AML-193 (cell line): ENCODE measurements around the gene KRT35.
"Not testable (repeated sequence)": the region's sequence is repeated elsewhere in the genome, so short reads cannot be mapped to it uniquely, and the experiment has no call there.

ENCODE experiments used
- DNase-seq, 2 experiments: peaks; one replicate each; lab custom pipeline; 2025; lab: John Stamatoyannopoulos, UW

KRT35 gene

DNA sequence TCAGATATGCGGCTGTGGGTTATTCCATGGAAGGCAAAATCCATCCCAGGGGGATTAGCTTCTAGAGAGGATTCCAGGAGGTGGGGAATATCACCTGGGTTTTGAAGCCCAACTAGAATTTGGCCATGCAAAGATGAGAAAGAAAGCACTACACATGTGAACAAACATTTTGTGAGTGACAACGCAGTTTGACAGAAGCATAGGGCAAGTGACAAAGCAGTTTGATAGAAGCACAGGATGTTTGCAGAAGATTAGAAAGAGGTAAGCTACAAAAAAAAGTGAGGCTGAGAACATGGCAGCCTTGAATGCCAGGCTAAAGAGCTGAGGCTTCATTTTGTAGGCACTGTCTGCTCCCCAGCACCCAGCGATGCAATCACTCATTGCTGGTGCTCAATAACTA is 27.9 kb downstream of the KRT35 start:
- no peak for DNase-seq

DNA sequence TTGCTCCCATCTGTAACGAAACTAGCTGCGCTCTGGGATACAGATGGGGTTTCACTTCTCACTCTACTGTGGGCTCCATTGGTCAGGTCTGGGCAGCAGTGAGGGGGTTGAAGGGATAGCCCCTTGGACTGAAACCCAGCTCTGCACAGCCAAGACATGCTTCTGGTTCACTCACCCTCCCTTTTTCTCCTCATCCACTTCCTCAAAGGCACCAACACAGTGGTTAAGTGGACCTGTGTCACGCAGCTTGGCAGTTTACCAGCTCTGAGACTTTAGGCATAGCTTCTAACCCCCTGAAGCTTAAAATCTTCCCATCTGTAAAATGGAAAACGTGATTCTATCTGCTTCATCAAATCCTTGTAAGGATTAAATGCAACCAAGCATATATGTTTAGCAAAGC is 28.7 kb downstream of the KRT35 start:
- DNase-seq: peak; percentile 72 to 76

DNA sequence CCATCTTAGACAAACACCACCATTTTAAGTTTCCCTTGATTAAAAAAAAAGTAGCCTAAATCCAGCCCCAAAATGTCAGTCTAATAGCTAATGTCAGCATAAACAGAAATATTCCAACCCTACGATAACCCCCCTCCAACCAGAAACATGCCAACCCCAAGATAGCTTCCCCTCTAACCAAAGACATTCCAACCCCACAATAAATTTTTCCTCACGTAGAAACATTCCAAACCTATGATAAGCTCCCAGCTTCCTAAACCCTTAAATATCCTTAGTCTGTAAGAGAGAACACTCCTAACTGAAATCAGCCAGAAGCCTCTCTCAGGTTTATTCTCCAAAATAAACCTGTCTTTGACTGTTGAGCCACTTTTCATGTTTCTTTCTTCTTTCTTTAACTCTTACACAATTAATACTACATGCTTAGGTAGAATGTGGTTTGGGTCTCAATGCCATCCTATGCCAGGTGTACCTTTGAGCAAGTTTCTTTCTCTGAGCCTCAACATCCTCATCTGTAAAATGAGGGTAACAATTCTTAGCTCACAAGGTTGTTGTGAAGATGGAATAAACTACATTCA is 29.7 kb downstream of the KRT35 start:
- no peak for DNase-seq

DNA sequence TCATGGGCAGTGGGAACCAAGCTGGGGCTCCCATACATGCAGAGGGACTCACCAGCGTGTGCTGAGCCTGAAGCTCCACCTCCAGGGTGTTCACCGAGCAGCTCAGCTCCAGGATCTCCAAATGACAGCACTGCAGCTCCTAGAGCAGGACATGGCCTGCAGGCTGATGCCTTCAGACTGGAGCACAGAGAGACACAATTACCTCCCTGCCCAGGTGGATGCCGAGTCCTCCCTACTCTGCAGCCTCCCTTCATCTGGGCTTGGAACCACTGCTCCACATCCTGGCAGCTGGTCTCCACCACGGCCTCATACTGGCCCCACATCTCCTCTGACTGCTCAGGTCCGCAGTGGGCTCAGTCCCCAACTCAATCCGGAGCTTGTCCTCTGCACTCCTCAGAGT is 31.9 kb downstream of the KRT35 start:
- DNase-seq: no peak

DNA sequence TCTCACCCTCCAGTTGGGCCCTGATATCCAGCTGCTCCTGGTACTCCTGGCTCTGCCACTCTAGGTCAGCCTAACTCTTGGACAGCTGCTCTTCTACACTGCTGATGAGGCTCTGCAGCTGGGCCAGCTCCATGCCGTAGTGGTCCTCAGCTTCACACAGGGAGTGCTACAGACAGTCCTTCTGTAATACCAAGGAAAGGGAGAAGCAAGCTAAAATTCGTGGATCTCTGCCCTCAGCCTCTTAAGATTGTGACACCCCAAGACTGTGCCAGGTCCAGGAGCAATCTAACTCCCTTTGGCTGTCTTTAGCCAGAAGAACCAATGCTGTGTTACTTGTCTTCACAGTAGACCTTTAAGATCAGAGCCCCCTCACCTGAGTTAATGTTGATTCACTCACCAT is 32.4 kb downstream of the KRT35 start:
- DNase-seq: no peak

DNA sequence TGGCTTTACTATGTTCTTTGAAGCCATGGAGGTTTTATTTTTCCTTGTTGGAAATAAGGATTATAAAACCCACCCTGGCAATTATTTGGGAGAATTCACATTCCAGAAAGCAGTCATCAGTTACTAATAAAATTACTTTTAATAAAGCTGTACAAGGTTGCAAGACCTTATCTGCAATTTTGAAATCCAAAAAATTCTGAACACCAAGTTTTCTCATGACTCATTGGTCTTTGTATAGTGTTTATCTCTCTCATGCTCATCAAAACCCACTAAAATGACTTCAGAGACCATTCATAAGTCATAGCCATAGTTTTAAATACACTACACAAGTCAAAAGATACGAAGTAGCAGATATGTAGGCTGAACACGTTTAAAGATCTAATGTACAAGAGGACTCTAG is 34.1 kb downstream of the KRT35 start:
- DNase-seq: no peak

DNA sequence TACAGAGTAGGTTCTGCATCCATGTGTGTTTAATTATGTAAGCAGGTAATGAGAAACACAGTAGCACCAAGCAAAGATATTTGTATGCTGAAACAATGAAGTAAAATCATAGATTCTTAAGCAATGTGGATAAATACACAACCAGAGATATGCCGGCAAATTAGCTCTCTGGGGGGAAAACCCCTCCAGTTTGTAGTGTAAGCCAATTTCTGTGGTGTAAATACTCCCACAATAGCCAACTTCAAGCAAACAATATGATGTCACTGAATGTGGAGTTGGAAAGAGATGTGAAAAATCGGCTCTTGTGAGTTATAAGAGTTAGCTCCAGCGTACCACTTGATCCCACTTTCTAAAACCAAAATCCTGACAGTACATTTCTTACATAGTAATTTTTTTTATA is 36.3 kb downstream of the KRT35 start:
- DNase-seq: no peak

DNA sequence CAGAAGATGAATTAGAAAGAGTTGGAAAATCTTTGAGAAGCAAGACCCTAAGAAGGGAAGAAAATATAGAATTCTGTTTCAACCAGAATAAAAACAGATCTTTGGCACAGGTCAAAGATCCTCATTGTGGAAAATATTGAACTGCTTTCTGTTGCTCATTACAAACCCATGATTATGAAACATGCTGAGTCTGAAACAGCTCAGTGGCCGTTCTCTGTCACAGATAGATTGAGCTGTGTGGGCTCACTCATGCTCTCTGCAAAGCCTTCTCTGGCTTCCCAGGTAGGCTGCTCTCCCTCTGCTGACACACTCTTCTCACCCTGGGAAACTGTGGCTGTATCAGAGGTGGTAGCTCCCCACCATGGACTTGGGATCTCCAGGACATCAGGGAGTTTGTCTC is 36.8 kb downstream of the KRT35 start:
- peak; percentile 7 to 21 for DNase-seq

DNA sequence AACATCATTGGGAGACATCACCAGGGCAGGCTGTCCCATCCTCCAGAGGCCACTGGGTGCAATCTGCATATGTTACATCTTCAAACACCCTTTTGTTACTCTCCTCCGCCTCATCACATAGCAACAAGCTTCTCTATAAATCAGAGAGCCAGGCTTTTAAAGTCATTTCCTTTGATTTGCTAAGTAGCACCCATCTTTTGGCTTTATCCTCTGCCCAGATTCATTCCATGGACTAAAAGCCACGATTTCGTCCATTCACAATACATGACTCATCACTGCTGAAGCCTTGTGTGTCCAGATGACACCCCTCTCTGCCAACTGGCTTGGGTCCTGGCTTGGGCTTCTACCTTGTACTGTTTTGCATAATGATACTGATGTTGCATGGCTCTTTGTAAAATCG is 38.2 kb downstream of the KRT35 start:
- DNase-seq: no peak

DNA sequence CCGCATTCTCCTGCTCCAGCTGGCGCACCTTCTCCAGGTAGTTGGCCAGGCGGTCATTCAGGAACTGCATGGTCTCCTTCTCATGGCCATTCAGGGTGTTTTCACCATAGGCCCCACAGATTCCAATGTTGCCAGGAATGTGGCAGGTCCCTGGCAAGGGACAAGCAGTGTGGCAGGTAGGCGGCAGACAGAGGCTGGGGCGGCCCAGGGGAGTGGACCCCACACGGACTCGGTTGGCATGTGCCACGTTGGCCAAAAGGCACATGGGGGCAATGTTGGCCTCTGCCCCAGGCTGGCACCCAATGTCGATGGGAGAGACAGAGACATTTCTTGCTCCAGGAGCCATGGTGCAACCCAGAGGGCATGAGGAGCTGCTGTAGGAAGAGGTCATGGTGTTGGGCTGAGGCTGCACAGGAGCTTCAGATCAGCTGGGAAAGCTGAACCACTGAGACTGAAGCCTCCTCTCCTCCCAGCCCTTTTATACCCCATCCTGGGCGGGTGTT is 40.4 kb downstream of the KRT35 start, which contains the start of gene KRT38:
TSS of gene KRT38 (minus strand) at position 453 of the 503 bp plus-strand sequence. CDS start at position 391, 62 bp downstream.
- DNase-seq: no peak

DNA sequence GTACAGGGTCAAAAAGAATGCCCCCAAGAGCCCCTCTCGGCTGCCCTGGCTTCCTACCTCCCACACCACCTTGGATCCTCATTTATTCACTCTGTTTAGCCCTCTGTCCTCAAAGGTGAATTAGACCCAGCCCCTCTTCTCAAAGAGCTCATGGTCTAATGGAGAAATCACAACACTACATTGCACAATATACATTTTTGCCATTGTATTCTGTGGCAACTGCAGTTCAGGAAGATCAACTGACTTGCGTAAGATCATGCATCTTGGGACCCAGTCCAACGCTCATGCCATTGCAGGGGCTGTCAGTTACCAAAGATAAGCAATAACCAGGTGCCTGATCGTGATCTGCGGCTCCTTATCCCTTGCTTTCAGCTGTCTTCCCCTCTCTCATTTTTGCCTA is 41.6 kb downstream of the KRT35 start:
- DNase-seq: peak; percentile 89 to 90

DNA sequence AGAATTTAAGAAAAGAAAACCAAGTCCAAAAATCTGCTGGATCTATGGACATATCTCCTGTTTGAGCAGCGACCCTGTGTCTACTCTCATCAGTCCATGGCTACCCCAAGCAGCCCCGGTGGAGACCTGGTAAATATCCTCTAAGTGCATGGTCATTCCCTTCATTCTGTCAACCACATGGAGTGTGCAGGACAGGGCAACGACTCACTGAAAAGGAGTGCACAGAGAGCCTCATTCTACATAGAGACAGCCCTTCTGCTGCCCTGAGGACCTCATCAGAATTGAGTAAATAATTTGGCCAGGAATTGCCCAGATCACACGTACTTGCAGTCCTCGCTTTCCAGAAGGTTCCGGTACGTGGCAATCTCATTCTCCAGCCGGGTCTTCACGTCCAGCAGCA is 43.2 kb downstream of the KRT35 start:
- DNase-seq: no peak

DNA sequence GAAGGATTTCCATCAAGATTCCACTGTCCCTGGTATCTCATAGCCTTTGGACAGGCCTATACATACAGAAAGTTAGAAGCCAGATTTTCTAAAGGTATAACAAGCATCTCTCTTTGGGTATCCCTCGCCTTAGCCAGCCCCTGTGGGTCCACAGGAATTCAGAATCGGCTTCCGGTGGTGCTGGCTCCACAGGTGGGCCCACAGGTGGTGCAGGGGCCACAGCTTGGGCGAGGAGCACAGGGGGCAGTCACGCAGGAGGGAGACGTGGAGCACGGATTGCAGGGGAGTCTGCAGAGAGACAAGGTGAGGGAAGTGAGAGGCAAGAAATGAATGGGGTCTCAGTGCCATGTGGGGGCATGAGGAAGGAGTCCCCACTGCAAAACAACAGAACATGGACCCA is 43.7 kb downstream of the KRT35 start:
- no peak for DNase-seq

DNA sequence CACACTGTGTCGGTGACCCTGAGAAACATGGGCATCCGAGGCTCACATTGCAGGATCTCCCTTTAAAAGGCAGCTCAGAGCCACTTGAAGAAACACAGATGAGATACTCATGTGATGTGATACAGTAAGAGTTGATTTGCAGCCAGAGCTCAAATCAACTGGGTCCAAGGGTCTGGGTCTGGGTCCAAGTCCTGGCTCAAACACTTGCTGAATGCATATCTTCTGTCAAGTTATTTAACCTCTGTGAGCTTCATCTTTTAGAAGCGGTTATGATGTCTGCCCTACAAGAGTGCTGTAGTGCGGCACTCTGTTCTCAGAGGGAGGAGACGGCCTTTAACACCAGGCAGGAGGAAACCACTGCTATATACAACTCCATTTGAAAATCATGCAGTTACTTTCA is 46.5 kb downstream of the KRT35 start:
- DNase-seq: no peak

DNA sequence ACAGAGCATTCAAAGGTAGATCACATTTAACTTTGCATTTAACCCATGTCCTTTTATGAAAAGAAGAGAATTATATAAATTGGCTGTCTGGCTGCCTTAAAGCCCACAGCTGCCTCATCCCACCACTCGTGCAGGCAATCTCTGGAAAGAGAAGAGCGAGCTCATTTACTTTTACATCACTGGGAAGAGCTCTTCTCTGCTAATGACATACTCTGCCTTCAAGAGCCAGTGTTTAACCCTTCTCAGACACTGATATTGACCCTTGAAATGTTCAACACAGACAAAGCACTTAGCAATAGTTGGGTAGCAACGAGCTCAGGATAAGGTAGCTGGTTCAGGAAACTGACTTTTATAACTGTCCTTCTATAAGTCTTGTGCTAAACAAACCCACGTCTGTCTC is 46.9 kb downstream of the KRT35 start:
- DNase-seq: no peak

DNA sequence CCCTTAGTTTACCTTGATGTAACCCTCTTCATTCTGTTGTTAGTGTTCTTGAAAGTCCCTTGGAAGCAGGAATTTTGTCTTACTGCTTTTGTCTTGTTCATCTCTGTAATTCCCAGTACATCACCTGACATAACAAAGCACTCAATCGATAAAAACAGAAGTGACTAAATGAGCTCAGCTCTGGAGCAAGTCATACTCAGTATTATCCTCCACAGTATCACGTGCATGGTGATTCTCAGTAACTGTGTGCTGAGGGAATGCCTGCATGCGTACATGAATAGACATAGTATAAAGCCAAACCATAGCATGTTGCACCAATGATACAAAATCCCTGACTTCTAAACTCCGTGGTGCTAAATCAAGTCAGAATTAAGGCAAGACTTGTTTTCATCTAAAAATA is 47.4 kb downstream of the KRT35 start:
- no peak for DNase-seq

DNA sequence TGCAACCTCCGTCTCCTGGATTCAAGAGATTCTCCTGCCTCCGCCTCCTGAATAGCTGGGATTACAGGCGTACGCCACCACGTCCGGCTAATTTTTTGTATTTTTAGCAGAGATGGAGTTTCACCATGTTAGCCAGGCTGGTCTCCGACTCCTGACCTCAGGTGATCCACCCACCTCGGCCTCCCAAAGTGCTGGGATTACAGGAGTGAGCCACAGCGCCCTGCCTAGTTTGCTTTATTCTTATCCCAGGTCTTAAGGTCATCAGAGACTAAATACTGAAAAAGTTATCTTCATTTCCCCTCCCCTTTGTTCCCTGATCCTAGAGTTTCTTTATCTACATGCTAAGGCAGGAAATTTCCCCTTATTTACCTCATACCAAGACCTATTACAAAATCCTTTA is 50.6 kb downstream of the KRT35 start:
- not testable (repeated sequence) for DNase-seq

DNA sequence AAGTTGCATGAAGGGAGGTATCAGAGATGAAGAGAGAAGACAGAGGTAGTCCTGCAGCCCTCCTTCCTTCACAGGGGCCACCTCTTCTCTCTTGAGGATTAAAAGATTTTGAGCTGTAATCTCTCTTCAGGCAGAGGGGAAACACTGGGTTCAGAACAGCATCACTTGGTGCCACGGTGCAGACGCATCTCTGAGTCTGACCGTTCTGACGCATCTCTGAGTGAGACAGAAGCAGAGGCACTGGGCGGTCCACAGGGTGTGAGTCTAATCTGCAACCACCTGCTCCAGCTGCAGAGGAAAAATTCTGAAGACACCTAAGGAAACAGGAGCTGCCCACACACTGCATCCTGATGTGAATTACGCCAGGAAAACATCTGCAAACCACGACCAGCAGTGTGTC is 51.3 kb downstream of the KRT35 start:
- no peak for DNase-seq

DNA sequence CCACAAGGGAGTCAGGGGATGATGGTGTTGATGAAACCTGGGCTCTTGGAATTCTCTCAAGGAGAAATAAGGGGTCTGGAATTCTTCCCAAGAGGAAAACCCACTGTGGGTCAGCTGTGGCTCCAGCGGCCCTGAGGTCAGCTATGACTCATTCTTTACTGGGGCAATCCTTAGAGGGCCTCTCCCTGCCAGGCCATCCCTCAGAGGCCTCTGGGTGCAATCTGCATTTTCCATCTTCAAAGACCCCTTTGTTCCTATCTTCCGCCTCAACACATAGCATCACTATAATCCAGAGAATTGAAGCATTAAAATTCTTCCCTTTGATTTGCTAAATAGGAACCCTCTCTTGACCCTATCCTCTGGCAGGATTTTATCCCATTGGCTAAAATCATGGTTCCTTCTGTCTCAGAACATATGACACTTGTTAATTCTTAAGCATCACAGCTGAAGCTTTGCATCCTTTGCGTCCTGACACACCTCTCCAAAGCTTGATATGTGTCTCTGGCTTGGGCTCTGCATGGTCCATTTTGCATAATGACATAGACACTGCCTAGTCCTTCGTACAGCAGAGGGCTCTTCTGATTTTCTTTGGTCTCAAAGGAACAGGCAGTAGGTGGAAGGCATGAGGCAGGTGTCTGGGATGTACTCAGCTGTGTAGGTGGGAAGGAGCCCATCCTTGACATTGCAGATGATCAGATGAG is 52.2 kb downstream of the KRT35 start:
- DNase-seq: no peak
